Activated T-helper 1 cell treated with anti-CD3 and anti-CD28 coated beads, Interleukin-2, amount 50 U/mL, for 16 hours (primary cell): Measurements from ENCODE around the gene SIAH1.
"Not testable (repeated sequence)": the region's sequence is repeated elsewhere in the genome, so short reads cannot be mapped to it uniquely, and the experiment has no call there.

Experiments used
- DNase-seq, 2 donors: peaks; one replicate each; pipeline ENCODE4 v3.0.0-alpha.2; 2020; ENCODE audit warnings: low read depth in 1 of 2, low spot score in 1 of 2

SIAH1 gene

DNA sequence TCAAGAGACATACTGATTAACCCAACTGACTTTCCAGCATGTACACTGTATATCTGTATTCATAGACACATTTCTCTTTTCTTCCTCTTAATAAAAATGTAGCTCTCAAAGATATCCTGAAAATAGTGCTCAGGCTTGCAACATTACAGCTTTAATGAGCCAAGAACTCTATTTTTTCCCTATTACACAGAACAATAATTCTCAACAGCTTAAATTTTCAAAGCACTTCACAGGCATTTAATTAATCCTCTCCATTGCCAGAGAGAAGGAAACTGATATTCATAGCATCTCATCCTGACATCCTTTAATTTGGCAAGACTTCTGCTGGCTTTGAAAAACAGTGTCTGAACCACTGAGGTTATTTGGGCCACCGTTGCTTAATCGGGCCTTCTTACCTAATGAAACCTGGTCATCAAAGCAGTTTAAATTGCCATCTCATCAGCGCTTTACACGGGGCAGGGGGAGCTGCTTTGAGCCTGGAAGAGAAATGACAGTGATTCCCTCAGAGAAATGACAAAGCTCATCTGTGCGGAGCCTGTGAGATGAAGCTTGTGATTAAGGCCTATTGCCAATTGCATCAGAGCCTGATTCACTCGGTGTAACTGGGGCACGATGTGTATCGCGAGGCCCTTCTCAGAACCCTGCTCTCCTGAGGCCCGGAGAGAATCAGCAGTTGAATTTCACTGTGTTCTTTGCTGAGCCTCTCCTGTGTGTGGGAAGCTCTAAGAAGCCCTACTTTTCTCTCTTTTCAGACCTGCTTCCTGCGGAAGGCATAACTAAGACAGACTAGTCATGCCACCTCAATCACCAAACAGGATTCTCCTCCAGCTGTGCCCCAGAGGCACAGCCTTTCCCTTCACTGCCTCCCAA, 8.5 kb upstream of the SIAH1 start:
- no peak for DNase-seq

DNA sequence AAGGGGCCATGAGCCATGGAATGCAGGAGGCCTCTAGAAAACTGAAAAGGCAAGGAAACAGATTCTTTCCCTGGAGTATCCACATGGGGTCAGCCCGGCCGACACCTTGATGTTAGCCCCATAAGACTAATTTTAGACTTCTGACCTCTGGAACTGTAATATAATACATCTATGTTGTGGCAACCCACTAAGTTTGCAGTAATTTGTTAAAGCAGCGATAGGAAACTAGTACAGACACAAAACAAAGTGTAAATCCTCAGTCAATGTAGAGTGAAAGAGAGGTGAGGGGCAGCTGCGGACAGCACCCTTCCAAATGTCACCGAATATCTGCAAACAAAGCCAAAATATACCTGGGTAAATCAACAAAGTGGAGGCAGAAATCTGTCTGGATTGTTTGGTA, 7.2 kb upstream of the SIAH1 start:
- no peak for DNase-seq

- DNase-seq: no peak
Observed at GRCh38 chr16:48386559-48387312, 1.5 kb upstream of the SIAH1 start.

GRCh38 chr16:48384520-48385252, 527 bp downstream of the SIAH1 start:
- DNase-seq: peak in 1 of 2 donors; percentile 31

- no peak for DNase-seq
Observed at GRCh38 chr16:48383877-48384519, 1.2 kb downstream of the SIAH1 start.

GRCh38 chr16:48383009-48383876, 2.0 kb downstream of the SIAH1 start:
- DNase-seq: no peak

- no peak for DNase-seq
Observed at GRCh38 chr16:48382131-48382530, 3.1 kb downstream of the SIAH1 start.

DNA sequence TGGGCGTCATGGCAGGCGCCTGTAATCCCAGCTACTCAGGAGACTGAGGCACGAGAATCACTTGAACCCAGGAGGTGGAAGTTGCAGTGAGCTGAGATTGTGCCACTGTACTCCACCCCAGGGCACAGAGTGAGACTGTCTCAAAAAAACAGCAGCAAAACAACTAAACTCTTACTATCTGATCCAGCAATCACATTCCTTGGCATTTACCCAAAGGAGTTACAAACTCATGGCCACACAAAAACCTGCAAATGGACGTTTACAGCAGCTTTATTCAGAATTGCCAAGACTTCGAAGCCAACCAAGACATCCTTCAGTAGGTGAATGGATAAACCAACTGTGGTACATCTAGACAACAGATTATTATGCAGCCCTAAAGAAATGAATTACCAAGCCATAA, 4.0 kb downstream of the SIAH1 start:
- DNase-seq: no peak

DNA sequence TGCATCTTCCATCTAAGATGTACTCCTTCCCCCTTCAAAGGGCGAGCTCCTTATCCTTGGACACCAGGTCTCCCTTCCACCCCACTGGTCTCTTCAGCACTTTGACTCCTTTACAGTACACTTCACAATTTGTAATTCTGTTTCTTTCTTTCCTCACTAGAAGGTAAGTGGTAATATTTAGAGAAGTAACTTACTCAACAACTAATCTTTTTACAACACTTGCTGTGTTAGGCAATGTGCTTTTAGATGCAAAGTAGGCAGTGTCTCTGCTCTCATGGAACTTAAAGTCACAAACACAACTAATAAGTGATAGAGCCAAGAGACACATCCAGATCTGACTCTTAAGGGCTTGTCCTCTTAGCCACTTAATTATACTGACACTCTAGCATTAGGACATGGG, 6.4 kb downstream of the SIAH1 start:
- no peak for DNase-seq

DNA sequence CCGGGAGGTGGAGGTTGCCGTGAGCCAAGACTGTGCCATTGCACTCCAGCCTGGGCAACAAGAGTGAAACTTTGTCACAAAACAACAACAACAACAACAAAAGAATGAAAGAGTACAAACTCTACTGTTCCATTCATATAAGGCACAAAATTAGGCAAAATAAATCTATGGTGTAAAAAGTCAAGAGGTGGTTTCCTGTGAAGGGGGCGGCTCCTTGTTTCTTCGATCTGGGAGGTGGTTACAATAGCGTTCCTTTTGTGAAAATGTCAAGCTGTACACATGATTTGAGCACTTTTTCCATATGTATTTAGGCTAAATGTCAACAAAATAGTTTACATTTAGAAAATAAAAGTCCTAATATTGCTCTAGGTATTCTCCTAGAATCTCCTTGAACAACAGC, 6.9 kb downstream of the SIAH1 start:
- no peak for DNase-seq

GRCh38 chr16:48377301-48377700, 7.9 kb downstream of the SIAH1 start:
- not testable (repeated sequence) for DNase-seq

- DNase-seq: no peak
Observed at GRCh38 chr16:48374255-48374654, 11.0 kb downstream of the SIAH1 start.

DNA sequence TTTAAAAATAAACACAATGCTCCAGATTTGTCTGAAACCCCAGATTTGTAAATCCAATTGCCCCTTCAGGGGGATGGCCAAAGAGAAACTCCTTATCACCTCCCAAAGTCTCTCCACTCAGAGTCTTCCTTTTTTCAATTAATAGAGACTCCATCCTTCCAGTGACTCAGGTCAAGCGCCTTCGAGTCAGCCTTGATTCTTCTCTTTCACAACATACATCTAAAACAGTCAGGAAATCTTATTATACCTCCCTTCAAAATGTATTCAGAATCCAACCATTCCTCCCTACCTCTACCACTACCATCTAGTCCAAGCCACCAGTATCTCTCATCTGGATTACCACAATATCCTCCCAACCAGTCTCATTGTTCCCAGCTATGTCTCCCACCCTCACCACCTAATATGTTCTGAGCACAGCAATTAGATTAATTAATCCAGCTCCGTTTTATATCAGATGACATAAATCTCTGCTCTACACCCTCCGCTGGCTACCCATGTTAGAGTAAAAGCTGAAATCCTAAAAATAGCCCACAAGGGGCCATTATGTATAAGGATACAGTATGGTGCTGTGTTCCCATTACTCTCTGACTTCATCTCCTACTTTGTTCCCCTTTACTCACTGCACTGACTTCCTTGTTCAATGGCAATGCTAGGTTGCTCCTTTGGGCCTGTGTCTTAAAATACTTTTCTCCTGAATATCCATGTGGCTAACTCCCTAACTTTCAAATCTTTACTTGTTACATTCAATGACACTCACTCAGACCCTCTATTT, 11.8 kb downstream of the SIAH1 start:
- DNase-seq: no peak

- no peak for DNase-seq
Observed at GRCh38 chr16:48372744-48373143, 12.5 kb downstream of the SIAH1 start.

GRCh38 chr16:48371393-48371780, 13.8 kb downstream of the SIAH1 start:
- no peak for DNase-seq

GRCh38 chr16:48370668-48371392, 14.4 kb downstream of the SIAH1 start:
- not testable (repeated sequence) for DNase-seq

DNA sequence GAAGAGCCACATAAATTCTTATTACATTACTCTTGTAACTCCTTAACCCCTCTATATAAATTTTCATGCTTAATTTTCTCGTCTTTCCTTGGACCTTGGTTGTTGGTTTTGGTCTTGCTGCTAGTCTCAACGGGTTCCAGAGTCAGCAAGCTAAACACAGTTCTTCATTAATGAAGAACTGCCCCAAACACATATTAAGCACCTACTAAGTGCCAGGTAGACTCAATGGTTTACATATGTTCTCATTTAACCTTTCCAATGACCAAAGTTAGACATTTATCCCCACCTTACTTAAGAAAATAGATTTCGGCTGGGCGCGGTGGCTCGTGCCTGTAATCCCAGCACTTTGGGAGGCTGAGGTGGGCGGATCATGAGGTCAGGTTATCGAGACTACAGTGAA, 15.0 kb downstream of the SIAH1 start:
- DNase-seq: no peak

DNA sequence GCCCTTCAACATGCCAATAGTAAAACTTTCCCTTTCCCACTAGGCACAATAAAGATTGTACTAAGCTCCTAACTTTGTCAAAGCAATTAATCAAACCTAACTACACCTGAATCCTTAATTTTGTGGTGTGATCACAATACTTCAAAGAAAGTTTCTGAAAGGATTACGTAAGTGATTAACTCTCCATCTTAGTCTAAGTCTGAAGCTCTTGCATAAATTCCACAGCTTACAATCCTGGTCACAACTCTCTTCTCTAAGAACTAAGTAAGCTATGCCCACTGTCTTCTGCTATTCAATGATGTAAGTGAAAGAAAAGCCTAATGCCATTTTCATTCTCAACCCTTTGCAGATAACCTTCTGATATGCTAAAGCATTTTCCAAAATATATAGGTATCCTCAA, 15.4 kb downstream of the SIAH1 start:
- DNase-seq: no peak
